Left lung (tissue), 10 donors: ENCODE measurements around the gene MICB. TPM values are rescaled to one million over a fixed set of nuclear protein-coding genes. Genes with fewer than 3 reads are reported as not detected.

Source experiments
- ATAC-seq: fragments of 200-7000 bp; cut with Tn5 transposase; one replicate; pipeline ENCODE4 v1.9.1; 2020; ENCODE audit warnings: moderate library complexity
- DNase-seq, 4 donors: peaks; one replicate each; pipeline ENCODE4 v3.0.0-alpha.2; 2013 to 2020
- H3K27ac ChIP-seq, 2 donors: fragments of 200-600 bp; sonication (generic) in 1 of 2; one replicate each; pipeline versions ENCODE4 v1.5.0 to v1.8.0; 2020 to 2021
- H3K27me3 ChIP-seq, 2 donors: fragments of 200-600 bp; sonication (generic) in 1 of 2; one replicate each; pipeline versions ENCODE4 v1.5.0 to v1.8.0; 2020 to 2021
- H3K36me3 ChIP-seq, 2 donors: fragments of 200-600 bp; sonication (generic) in 1 of 2; one replicate each; pipeline versions ENCODE4 v1.5.0 to v1.8.0; 2020 to 2021
- H3K4me1 ChIP-seq, 2 donors: fragments of 200-600 bp; one replicate each; pipeline ENCODE4 v1.8.0; 2021
- H3K4me3 ChIP-seq, 2 donors: fragments of 200-600 bp; sonication (generic) in 1 of 2; one replicate each; pipeline versions ENCODE4 v1.5.0 to v1.8.0; 2020 to 2021; ENCODE audit warnings: mild to moderate bottlenecking in 1 of 2
- H3K9me3 ChIP-seq, 2 donors: fragments of 200-600 bp; sonication (generic) in 1 of 2; one replicate each; pipeline versions ENCODE4 v1.5.0 to v1.8.0; 2020 to 2021
- intact Hi-C, 2 donors: fragments of 100-400 bp; cut with DNase I; formaldehyde crosslinking; loops; one replicate each; pipeline versions ENCODE4 v1.11.2 to v1.14.2; 2022
- polyA plus RNA-seq, 6 donors: library from polyadenylated mRNA; unstranded; fragments of 120-200 nt; gene quantifications; one replicate each; pipeline ENCODE4 v1.2.1, GENCODE V29; 2013; ENCODE audit not compliant: insufficient read length in 6 of 6
- total RNA-seq, 2 donors: library from RNA; stranded (reverse); fragmentation: NEBNext Ultra II Directional; extraction: Animal tissue kit (Norgen Biotek cat#: 25700); gene quantifications; one replicate each; pipeline ENCODE4 v1.2.1, GENCODE V29; 2021
- TF ChIP-seq, protein P1 (sequence below), 2 donors: fragments of 200-600 bp; sonication (generic) in 1 of 2; IDR thresholded peaks; one replicate each; pipeline versions ENCODE4 v1.5.0 to v1.8.0; 2021; ENCODE audit warnings: antibody characterized with exemption in 2 of 2
- donor health status: DM: no; HTN: yes; CAD: no.
- donor health status: DM: no; HTN: no; CAD: no.

MICB gene
- total and polyA plus RNA-seq, 8 donors, result 0.80 to 11.3 (median 2.3) TPM

DNA sequence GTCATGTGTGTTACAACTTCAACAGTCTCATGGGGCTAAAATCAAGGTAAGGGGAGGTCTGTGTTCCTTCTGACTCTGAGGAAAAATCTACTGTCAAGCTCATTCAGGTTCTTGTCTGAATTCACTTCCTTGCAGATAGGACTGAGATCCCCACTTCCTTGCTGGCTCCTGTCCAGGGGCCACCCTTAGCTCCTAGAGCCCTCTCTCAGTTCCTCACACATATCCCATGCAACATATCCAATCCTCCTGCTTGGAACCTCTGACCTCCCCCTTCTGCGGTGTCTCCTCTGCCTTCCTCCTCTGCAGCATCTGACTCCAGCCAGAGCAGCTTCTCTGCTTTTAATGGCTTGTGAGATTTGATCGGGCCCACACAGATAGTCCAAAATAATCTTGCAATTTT lies 27.1 kb upstream of the MICB start:
- ATAC-seq, result no peak
- Histone ChIP-seq H3K36me3 (peaks cover 0 to 14% of the 10 kb centered on the region in 2 donors), H3K27me3 (no peaks in the 10 kb centered on the region), H3K4me3 (no peak overlapping the region), H3K9me3 (no peaks in the 10 kb centered on the region), H3K27ac (no peak overlapping the region), H3K4me1 (peaks cover 0 to 47% of the 10 kb centered on the region in 2 donors)
- intact Hi-C loops, result no loop called here
- DNase-seq, result no peak
- TF ChIP-seq, protein P1, sequence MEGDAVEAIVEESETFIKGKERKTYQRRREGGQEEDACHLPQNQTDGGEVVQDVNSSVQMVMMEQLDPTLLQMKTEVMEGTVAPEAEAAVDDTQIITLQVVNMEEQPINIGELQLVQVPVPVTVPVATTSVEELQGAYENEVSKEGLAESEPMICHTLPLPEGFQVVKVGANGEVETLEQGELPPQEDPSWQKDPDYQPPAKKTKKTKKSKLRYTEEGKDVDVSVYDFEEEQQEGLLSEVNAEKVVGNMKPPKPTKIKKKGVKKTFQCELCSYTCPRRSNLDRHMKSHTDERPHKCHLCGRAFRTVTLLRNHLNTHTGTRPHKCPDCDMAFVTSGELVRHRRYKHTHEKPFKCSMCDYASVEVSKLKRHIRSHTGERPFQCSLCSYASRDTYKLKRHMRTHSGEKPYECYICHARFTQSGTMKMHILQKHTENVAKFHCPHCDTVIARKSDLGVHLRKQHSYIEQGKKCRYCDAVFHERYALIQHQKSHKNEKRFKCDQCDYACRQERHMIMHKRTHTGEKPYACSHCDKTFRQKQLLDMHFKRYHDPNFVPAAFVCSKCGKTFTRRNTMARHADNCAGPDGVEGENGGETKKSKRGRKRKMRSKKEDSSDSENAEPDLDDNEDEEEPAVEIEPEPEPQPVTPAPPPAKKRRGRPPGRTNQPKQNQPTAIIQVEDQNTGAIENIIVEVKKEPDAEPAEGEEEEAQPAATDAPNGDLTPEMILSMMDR (IDR thresholded peaks at IDR 0.05), result no peak

DNA sequence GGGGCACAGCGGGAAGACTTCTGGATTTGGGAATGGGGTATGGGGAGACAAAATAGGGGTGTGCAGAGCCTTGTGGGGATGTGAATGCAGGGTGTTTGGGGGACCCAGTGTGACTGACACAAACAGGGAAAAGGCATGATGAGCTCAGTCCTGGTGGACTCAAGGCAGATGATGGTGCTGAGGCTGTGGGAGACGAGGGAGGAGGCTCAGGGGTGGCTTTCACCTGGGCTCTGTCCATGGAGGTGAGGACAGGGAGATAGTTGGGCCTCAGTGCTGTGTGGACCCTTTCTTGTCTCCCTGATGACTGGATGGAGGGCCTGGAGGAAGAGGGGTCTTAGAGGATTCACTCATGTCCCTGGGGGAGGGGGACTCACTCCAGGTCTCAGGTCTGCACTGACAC lies 26.2 kb upstream of the MICB start:
- Histone ChIP-seq H3K4me3 (no peak overlapping the region), H3K4me1 (peaks cover 0 to 39% of the 10 kb centered on the region in 2 donors), H3K27me3 (no peaks in the 10 kb centered on the region), H3K27ac (no peak overlapping the region), H3K9me3 (no peaks in the 10 kb centered on the region), H3K36me3 (peaks cover 0 to 6% of the 10 kb centered on the region in 2 donors)
- no peak for DNase-seq
- intact Hi-C loops, result no loop called here
- TF ChIP-seq, protein P1 (IDR thresholded peaks at IDR 0.05), result no peak
- ATAC-seq, result no peak

DNA sequence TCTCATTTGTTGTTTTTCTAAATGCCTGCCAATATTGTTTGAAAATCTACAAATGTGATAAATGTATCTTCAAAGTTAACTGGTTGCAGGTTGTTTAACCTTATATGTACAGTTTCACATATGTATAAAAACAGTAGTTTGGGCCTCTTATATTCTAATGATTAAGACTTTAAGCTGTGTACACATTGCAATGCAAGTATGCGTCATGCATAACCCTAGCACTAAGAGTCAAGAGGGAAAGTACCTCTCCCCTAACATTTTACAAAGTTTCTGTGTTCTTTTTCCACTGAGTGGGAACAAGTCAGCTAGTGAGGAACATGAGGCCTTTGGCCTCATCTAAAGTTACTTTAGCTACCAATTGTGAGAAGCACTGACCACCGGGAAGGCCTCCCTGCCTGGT lies 25.7 kb upstream of the MICB start:
- peak; percentile 44 for ATAC-seq
- no peak overlapping the region for H3K4me3 ChIP-seq
- peaks cover 0 to 4% of the 10 kb centered on the region in 2 donors for H3K36me3 ChIP-seq
- H3K27ac ChIP-seq, result no peak overlapping the region
- intact Hi-C loops, result no loop called here
- H3K27me3 ChIP-seq, result no peaks in the 10 kb centered on the region
- TF ChIP-seq, protein P1 (IDR thresholded peaks at IDR 0.05), result no peak
- H3K4me1 ChIP-seq, result peaks cover 0 to 34% of the 10 kb centered on the region in 2 donors
- H3K9me3 ChIP-seq, result no peaks in the 10 kb centered on the region
- no peak for DNase-seq

- intact Hi-C loops, result no loop called here
- Histone ChIP-seq H3K36me3 (no peaks in the 10 kb centered on the region), H3K4me3 (no peak overlapping the region), H3K9me3 (no peaks in the 10 kb centered on the region), H3K27ac (no peak overlapping the region), H3K4me1 (peaks cover 0 to 29% of the 10 kb centered on the region in 2 donors), H3K27me3 (no peaks in the 10 kb centered on the region)
- TF ChIP-seq, protein P1 (IDR thresholded peaks at IDR 0.05), result no peak
- ATAC-seq (no peak), DNase-seq (no peak)
Observed at GRCh38 chr6:31473244-31473643, 24.7 kb upstream of the MICB start.

DNA sequence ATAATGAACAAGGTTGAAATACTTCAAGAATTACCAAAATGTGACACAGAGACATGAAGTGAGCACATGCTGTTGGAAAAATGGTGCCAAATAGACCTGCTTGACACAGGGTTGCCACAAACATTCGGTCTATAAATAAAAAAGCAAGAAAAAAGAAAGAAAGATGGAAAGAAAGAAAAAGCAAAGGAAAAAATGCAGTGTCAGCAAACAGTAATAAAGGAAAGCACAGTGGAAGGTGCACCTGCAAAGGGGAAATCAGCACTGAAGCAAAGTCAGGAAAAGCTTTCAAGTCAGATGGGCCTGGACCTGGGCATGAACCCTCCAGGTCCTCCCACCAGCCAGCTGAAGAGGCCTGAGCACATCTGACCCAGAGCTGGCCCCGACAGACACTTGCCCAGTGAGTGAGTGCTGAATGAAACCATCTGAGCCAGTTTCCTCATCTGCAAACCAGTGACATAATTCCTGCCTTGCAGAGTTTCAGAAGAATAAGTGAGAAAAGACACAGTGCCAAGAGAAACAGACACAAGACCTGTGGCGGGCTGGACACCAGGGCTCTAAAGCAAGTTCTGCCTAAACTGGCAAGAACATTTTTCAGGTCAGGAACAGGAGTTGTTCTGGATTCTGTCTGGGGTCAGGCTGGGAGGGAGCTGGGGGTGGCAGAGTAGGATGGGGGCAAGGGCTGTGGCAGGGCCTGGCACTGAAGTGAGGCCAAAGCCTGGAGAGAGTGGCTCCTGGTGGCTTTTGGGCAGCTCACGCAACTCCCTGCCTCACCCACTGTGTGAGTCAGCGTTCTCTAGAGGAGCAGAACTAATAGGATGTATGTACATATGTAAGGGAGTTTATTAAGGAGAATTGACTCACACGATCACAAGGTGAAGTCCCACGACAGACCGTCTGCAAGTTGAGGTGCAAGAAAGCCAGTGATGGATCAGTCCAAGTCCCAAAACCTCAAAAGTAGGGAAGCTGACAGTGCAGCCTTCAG lies 23.9 kb upstream of the MICB start:
- TF ChIP-seq, protein P1 (IDR thresholded peaks at IDR 0.05), result no peak
- Histone ChIP-seq H3K9me3 (no peaks in the 10 kb centered on the region), H3K27ac (no peak overlapping the region), H3K36me3 (no peaks in the 10 kb centered on the region), H3K27me3 (no peaks in the 10 kb centered on the region), H3K4me3 (no peak overlapping the region), H3K4me1 (peaks cover 0 to 25% of the 10 kb centered on the region in 2 donors)
- intact Hi-C loops, result no loop called here
- DNase-seq (no peak), ATAC-seq (peak; percentile 38)
